ENCODE measurements around the gene HMGB3. TPM values are rescaled to one million over a fixed set of nuclear protein-coding genes. Genes with fewer than 3 reads are reported as not detected.
"Not testable (repeated sequence)": the region's sequence is repeated elsewhere in the genome, so short reads cannot be mapped to it uniquely, and the experiment has no call there.

Gene HMGB3
- 24.4 and 25.3 TPM in 2 replicates for total RNA-seq

GRCh38 chrX:150982788-150983520 lies at the start of gene HMGB3:
Gene HMGB3 (plus strand): TSS chrX:150983335. CDS start chrX:150985600, 2,265 bp downstream.
- DNase-seq (ENCODE audit: low read depth in 2 of 2), result peak; percentile 91 to 93

- no peak for DNase-seq (ENCODE audit: low read depth in 2 of 2)
Measured at GRCh38 chrX:150933945-150934350, 49.2 kb upstream of the HMGB3 start.

- no peak for DNase-seq (ENCODE audit: low read depth in 2 of 2)
Measured at GRCh38 chrX:150934453-150934852, 48.7 kb upstream of the HMGB3 start.

- no peak for DNase-seq (ENCODE audit: low read depth in 2 of 2)
Measured at GRCh38 chrX:150935467-150935866, 47.7 kb upstream of the HMGB3 start.

GRCh38 chrX:150936556-150936955 lies 46.6 kb upstream of the HMGB3 start:
- no peak for DNase-seq (ENCODE audit: low read depth in 2 of 2)

GRCh38 chrX:150940844-150941495 lies 42.2 kb upstream of the HMGB3 start:
- no peak for DNase-seq (ENCODE audit: low read depth in 2 of 2)

- no peak for DNase-seq (ENCODE audit: low read depth in 2 of 2)
Measured at GRCh38 chrX:150941580-150941979, 41.6 kb upstream of the HMGB3 start.

- no peak for DNase-seq (ENCODE audit: low read depth in 2 of 2)
Measured at GRCh38 chrX:150942942-150943594, 40.1 kb upstream of the HMGB3 start.

- no peak for DNase-seq (ENCODE audit: low read depth in 2 of 2)
Measured at GRCh38 chrX:150944233-150944632, 38.9 kb upstream of the HMGB3 start.

GRCh38 chrX:150954951-150955350 lies 28.2 kb upstream of the HMGB3 start:
- no peak for DNase-seq (ENCODE audit: low read depth in 2 of 2)

- DNase-seq (ENCODE audit: low read depth in 2 of 2), result no peak
Measured at GRCh38 chrX:150955590-150955989, 27.5 kb upstream of the HMGB3 start.

- no peak for DNase-seq (ENCODE audit: low read depth in 2 of 2)
Measured at GRCh38 chrX:150958177-150958576, 25.0 kb upstream of the HMGB3 start.

- DNase-seq (ENCODE audit: low read depth in 2 of 2), result no peak
Measured at GRCh38 chrX:150959557-150959956, 23.6 kb upstream of the HMGB3 start.

- no peak for DNase-seq (ENCODE audit: low read depth in 2 of 2)
Measured at GRCh38 chrX:150961631-150962030, 21.5 kb upstream of the HMGB3 start.

GRCh38 chrX:150964416-150964815 lies 18.7 kb upstream of the HMGB3 start:
- not testable (repeated sequence) for DNase-seq (ENCODE audit: low read depth in 2 of 2)

GRCh38 chrX:150966235-150966634 lies 16.9 kb upstream of the HMGB3 start:
- DNase-seq (ENCODE audit: low read depth in 2 of 2), result peak in 1 of 2 donors; percentile 2

- DNase-seq (ENCODE audit: low read depth in 2 of 2), result no peak
Measured at GRCh38 chrX:150966742-150967141, 16.4 kb upstream of the HMGB3 start.

GRCh38 chrX:150967786-150968185 lies 15.3 kb upstream of the HMGB3 start:
- no peak for DNase-seq (ENCODE audit: low read depth in 2 of 2)

- no peak for DNase-seq (ENCODE audit: low read depth in 2 of 2)
Measured at GRCh38 chrX:150968862-150969720, 14.0 kb upstream of the HMGB3 start.

GRCh38 chrX:150972450-150972849 lies 10.7 kb upstream of the HMGB3 start:
- DNase-seq (ENCODE audit: low read depth in 2 of 2), result no peak

GRCh38 chrX:150975655-150976390 lies 7.3 kb upstream of the HMGB3 start:
- peak in 1 of 2 donors; percentile 27 for DNase-seq (ENCODE audit: low read depth in 2 of 2)

Measured in lung microvascular endothelial cell (primary cell).